HG03469 (cell line): Measurements from ENCODE around the gene RPS15.
"Not testable (repeated sequence)": the region's sequence is repeated elsewhere in the genome, so short reads cannot be mapped to it uniquely, and the experiment has no call there.

Experiments used
- ATAC-seq: cut with Tn5 transposase; IDR thresholded peaks from one replicate; pipeline ENCODE4 v1.9.1; 2021; ENCODE audit warnings: mild to moderate bottlenecking, moderate library complexity, moderate number of reproducible peaks; ENCODE audit not compliant: unreplicated experiment

The RPS15 gene

GRCh38 chr19:1418951-1419738 lies 19.1 kb upstream of the RPS15 start:
- ATAC-seq: no peak

- ATAC-seq: not testable (repeated sequence)
Observed at GRCh38 chr19:1420085-1420484, 18.1 kb upstream of the RPS15 start.

GRCh38 chr19:1420590-1420989 lies 17.6 kb upstream of the RPS15 start:
- no peak for ATAC-seq

- ATAC-seq: no peak
Observed at GRCh38 chr19:1421218-1421957, 16.8 kb upstream of the RPS15 start.

GRCh38 chr19:1421958-1422305 lies 16.3 kb upstream of the RPS15 start:
- no peak for ATAC-seq

- ATAC-seq: no peak
Observed at GRCh38 chr19:1422360-1422759, 15.8 kb upstream of the RPS15 start.

- ATAC-seq: no peak
Observed at GRCh38 chr19:1422943-1423342, 15.3 kb upstream of the RPS15 start.

GRCh38 chr19:1423436-1424191 lies 14.6 kb upstream of the RPS15 start:
- ATAC-seq: no peak

- ATAC-seq: no peak
Observed at GRCh38 chr19:1424192-1424955, 13.8 kb upstream of the RPS15 start.

- ATAC-seq: no peak
Observed at GRCh38 chr19:1425102-1425837, 12.9 kb upstream of the RPS15 start.

GRCh38 chr19:1425902-1426301 lies 12.3 kb upstream of the RPS15 start:
- no peak for ATAC-seq

- no peak for ATAC-seq
Observed at GRCh38 chr19:1426736-1427135, 11.5 kb upstream of the RPS15 start.

GRCh38 chr19:1427221-1427920 lies 10.8 kb upstream of the RPS15 start:
- ATAC-seq: no peak

GRCh38 chr19:1428738-1429391 lies 9.3 kb upstream of the RPS15 start:
- no peak for ATAC-seq

- no peak for ATAC-seq
Observed at GRCh38 chr19:1429750-1430149, 8.4 kb upstream of the RPS15 start.

GRCh38 chr19:1430246-1430645 lies 8.0 kb upstream of the RPS15 start:
- no peak for ATAC-seq

GRCh38 chr19:1431759-1432506 lies 6.3 kb upstream of the RPS15 start:
- ATAC-seq: no peak

GRCh38 chr19:1432507-1432887 lies 5.7 kb upstream of the RPS15 start:
- ATAC-seq: no peak
